OCI-LY3 (cell line): Measurements from ENCODE around the gene ASCC2.

Experiments
- H2AFZ ChIP-seq: fragments of 200-600, 300-600 bp; shearing (Covaris generic); 2 replicates; pipeline ENCODE4 v1.6.0; 2014; ENCODE audit warnings: antibody characterized with exemption, low read depth, low read length
- H3K27ac ChIP-seq: fragments of 200-600, 300-600 bp; sonication (generic); 2 replicates; pipeline ENCODE4 v1.5.1; 2014; ENCODE audit warnings: mild to moderate bottlenecking, low read length, moderate library complexity, mixed read lengths
- H3K27me3 ChIP-seq: fragments of 200-600, 300-600 bp; sonication (generic); 2 replicates; pipeline ENCODE4 v1.6.1; 2014; ENCODE audit warnings: low read depth, low read length, mixed read lengths
- H3K36me3 ChIP-seq: fragments of 200-600, 300-600 bp; sonication (generic); replicated peaks from 2 replicates; pipeline ENCODE3; 2014; ENCODE audit warnings: low read depth, low read length, mixed read lengths
- H3K4me1 ChIP-seq: fragments of 300-600, 200-600 bp; sonication (generic); 2 replicates; pipeline ENCODE4 v1.6.1; 2014; ENCODE audit warnings: low read length, mixed read lengths
- H3K4me2 ChIP-seq: fragments of 200-600, 300-600 bp; sonication (generic); 2 replicates; pipeline ENCODE4 v1.6.1; 2014; ENCODE audit warnings: low read length, mixed read lengths
- H3K4me3 ChIP-seq: fragments of 300-600, 200-600 bp; sonication (generic); 2 replicates; pipeline ENCODE4 v1.5.1; 2014; ENCODE audit warnings: antibody characterized with exemption, mild to moderate bottlenecking, low read length, moderate library complexity
- H3K79me2 ChIP-seq: fragments of 300-600, 200-600 bp; shearing (Covaris generic); 2 replicates; pipeline ENCODE4 v1.6.1; 2014; ENCODE audit warnings: mild to moderate bottlenecking, low read length, mixed read lengths
- H3K9ac ChIP-seq: fragments of 300-600, 200-600 bp; shearing (Covaris generic); 2 replicates; pipeline ENCODE4 v1.6.0; 2014; ENCODE audit warnings: mild to moderate bottlenecking, low read length, moderate library complexity
- H3K9me3 ChIP-seq: fragments of 200-600, 300-600 bp; shearing (Covaris generic); 2 replicates; pipeline ENCODE4 v1.6.1; 2014; ENCODE audit warnings: low read length, mixed read lengths; ENCODE audit not compliant: insufficient read depth
- H4K20me1 ChIP-seq: fragments of 200-600, 300-600 bp; sonication (generic); 2 replicates; pipeline ENCODE4 v1.6.1; 2016; ENCODE audit warnings: low read length, mixed read lengths; ENCODE audit not compliant: insufficient read depth
- CTCF ChIP-seq: fragments of 200-600, 300-600 bp; sonication (generic); IDR thresholded peaks from 2 replicates; pipeline ENCODE4 v1.5.1; 2014; ENCODE audit warnings: antibody characterized with exemption, low read length, low read depth
- EZH2phosphoT487 ChIP-seq: fragments of 200-600 bp; shearing (Covaris generic); IDR thresholded peaks from 2 replicates; pipeline ENCODE4 v1.6.1; 2018; ENCODE audit warnings: antibody characterized with exemption, mixed run types, low read depth

ASCC2 gene

GRCh38 chr22:29813563-29813962, 24.5 kb downstream of the ASCC2 start:
- peaks cover 55% of the 10 kb centered on the region for H3K36me3 ChIP-seq
- H2AFZ ChIP-seq, result no peak overlapping the region
- H3K27ac ChIP-seq, result no peak overlapping the region
- H3K27me3 ChIP-seq, result no peaks in the 10 kb centered on the region
- no peaks in the 10 kb centered on the region for H4K20me1 ChIP-seq
- TF ChIP-seq CTCF (no peak), EZH2phosphoT487 (no peak)
- H3K79me2 ChIP-seq, result no peaks in the 10 kb centered on the region
- H3K4me2 ChIP-seq, result no peak overlapping the region
- H3K4me3 ChIP-seq, result no peak overlapping the region
- H3K9ac ChIP-seq, result no peak overlapping the region
- no peaks in the 10 kb centered on the region for H3K4me1 ChIP-seq
- H3K9me3 ChIP-seq, result no peaks in the 10 kb centered on the region

GRCh38 chr22:29813126-29813525, 24.9 kb downstream of the ASCC2 start:
- H3K27ac ChIP-seq, result no peak overlapping the region
- no peaks in the 10 kb centered on the region for H3K27me3 ChIP-seq
- no peak overlapping the region for H3K4me3 ChIP-seq
- H3K4me2 ChIP-seq, result no peak overlapping the region
- no peaks in the 10 kb centered on the region for H3K9me3 ChIP-seq
- H3K9ac ChIP-seq, result no peak overlapping the region
- H3K36me3 ChIP-seq, result peaks cover 56% of the 10 kb centered on the region
- H3K79me2 ChIP-seq, result no peaks in the 10 kb centered on the region
- TF ChIP-seq CTCF, result no peak
- TF ChIP-seq EZH2phosphoT487, result no peak
- H3K4me1 ChIP-seq, result no peaks in the 10 kb centered on the region
- no peaks in the 10 kb centered on the region for H4K20me1 ChIP-seq
- H2AFZ ChIP-seq, result no peak overlapping the region

GRCh38 chr22:29811377-29811776, 26.7 kb downstream of the ASCC2 start:
- Histone ChIP-seq H3K4me1 (no peaks in the 10 kb centered on the region), H4K20me1 (no peaks in the 10 kb centered on the region), H3K27ac (no peak overlapping the region), H2AFZ (no peak overlapping the region), H3K36me3 (peaks cover 54% of the 10 kb centered on the region), H3K79me2 (no peaks in the 10 kb centered on the region), H3K9ac (no peak overlapping the region), H3K4me2 (no peak overlapping the region), H3K9me3 (no peaks in the 10 kb centered on the region), H3K4me3 (no peak overlapping the region), H3K27me3 (no peaks in the 10 kb centered on the region)
- TF ChIP-seq CTCF (no peak), EZH2phosphoT487 (no peak)

GRCh38 chr22:29810216-29810615, 27.9 kb downstream of the ASCC2 start:
- H3K4me2 ChIP-seq, result no peak overlapping the region
- no peak overlapping the region for H3K27ac ChIP-seq
- TF ChIP-seq CTCF (no peak), EZH2phosphoT487 (no peak)
- H3K9ac ChIP-seq, result no peak overlapping the region
- no peaks in the 10 kb centered on the region for H3K27me3 ChIP-seq
- H3K36me3 ChIP-seq, result peaks cover 61% of the 10 kb centered on the region
- no peaks in the 10 kb centered on the region for H3K9me3 ChIP-seq
- H3K4me3 ChIP-seq, result no peak overlapping the region
- no peak overlapping the region for H2AFZ ChIP-seq
- no peaks in the 10 kb centered on the region for H3K4me1 ChIP-seq
- H4K20me1 ChIP-seq, result no peaks in the 10 kb centered on the region
- no peaks in the 10 kb centered on the region for H3K79me2 ChIP-seq
